ENCODE measurements around the gene PDLIM3. TPM values are rescaled to one million over a fixed set of nuclear protein-coding genes. Genes with fewer than 3 reads are reported as not detected.
A peak's percentile ranks its signal among the peaks of the same experiment; 100 is the strongest.

PDLIM3 gene
- total RNA-seq, 1 experiment from 2014 or later, result 79.0 TPM

- in situ Hi-C loops (cut with HindIII; ENCODE audit: low pct_unique_long_range_greater_than_20kb, low sequenced_read_pairs), result no loop called here
- DNase-seq (ENCODE audit: low read depth, low spot score), result no peak
Measured at GRCh38 chr4:185504098-185505047, 30.9 kb downstream of the PDLIM3 start.

- in situ Hi-C loops (cut with HindIII; ENCODE audit: low pct_unique_long_range_greater_than_20kb, low sequenced_read_pairs), result no loop called here
- DNase-seq (ENCODE audit: low read depth, low spot score), result no peak
Measured at GRCh38 chr4:185502386-185502785, 32.9 kb downstream of the PDLIM3 start.

- in situ Hi-C loops (cut with HindIII; ENCODE audit: low pct_unique_long_range_greater_than_20kb, low sequenced_read_pairs), result no loop called here
- DNase-seq (ENCODE audit: low read depth, low spot score), result no peak
Measured at GRCh38 chr4:185500576-185500975, 34.7 kb downstream of the PDLIM3 start.

- DNase-seq (ENCODE audit: low read depth, low spot score), result no peak
- in situ Hi-C loops (cut with HindIII; ENCODE audit: low pct_unique_long_range_greater_than_20kb, low sequenced_read_pairs), result no loop called here
Measured at GRCh38 chr4:185500035-185500434, 35.3 kb downstream of the PDLIM3 start.

- DNase-seq (ENCODE audit: low read depth, low spot score), result no peak
- in situ Hi-C loops (cut with HindIII; ENCODE audit: low pct_unique_long_range_greater_than_20kb, low sequenced_read_pairs), result no loop called here
Measured at GRCh38 chr4:185488650-185489049, 46.7 kb downstream of the PDLIM3 start.

- in situ Hi-C loops (cut with HindIII; ENCODE audit: low pct_unique_long_range_greater_than_20kb, low sequenced_read_pairs), result no loop called here
- no peak for DNase-seq (ENCODE audit: low read depth, low spot score)
Measured at GRCh38 chr4:185481401-185481800, 53.9 kb downstream of the PDLIM3 start.

- no peak for DNase-seq (ENCODE audit: low read depth, low spot score)
- in situ Hi-C loops (cut with HindIII; ENCODE audit: low pct_unique_long_range_greater_than_20kb, low sequenced_read_pairs), result no loop called here
Measured at GRCh38 chr4:185480016-185480732, 55.1 kb downstream of the PDLIM3 start.

GRCh38 chr4:185479507-185479971 is 55.8 kb downstream of the PDLIM3 start:
- in situ Hi-C loops (cut with HindIII; ENCODE audit: low pct_unique_long_range_greater_than_20kb, low sequenced_read_pairs), result no loop called here
- DNase-seq (ENCODE audit: low read depth, low spot score), result no peak

GRCh38 chr4:185473247-185473646 is 62.1 kb downstream of the PDLIM3 start:
- no peak for DNase-seq (ENCODE audit: low read depth, low spot score)
- in situ Hi-C loops (cut with HindIII; ENCODE audit: low pct_unique_long_range_greater_than_20kb, low sequenced_read_pairs), result no loop called here

- DNase-seq (ENCODE audit: low read depth, low spot score), result no peak
- in situ Hi-C loops (cut with HindIII; ENCODE audit: low pct_unique_long_range_greater_than_20kb, low sequenced_read_pairs), result no loop called here
Measured at GRCh38 chr4:185472103-185472542, 63.2 kb downstream of the PDLIM3 start.

DNA sequence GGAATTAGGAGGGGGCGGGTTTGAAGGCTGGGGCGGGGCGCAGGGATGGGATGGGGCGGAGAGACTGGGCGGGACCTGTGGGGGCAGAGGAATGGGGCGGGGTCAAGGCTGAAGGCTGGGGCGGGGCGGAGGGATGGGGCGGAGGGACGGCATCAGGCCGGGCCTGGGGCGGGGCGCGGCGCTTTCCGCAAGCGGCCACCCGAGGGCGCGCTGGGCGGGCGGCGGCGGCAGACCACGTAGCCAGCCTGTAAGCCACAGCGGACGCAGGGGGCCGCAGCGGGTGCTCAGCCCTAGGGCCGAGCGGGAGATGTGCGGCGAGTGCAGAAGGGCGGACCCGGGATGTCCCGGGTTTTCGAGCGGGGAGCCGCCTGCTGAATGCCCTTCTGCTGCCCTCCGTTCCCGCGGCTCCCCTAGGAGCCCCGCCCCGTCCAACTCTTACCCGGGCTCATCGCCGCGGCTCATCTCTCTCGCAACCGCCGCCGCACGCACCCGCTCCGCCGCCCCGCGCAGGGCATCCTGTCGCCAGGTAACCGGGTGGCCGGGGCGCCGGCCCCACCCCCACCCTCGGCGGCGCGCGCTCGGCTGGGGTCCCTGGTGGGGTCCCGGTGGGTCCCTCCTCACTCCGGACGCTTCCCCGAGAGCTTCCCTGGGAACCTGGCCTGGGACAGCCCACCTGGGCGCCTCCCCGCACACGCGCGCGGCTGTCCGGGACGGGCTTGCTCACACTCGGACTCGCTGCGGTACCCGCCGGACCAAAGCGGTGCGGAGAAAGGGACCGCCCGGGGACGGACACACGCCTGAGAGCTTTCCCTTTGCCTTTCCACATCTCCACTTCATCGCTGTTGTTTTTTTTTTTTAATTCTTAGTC is 63.8 kb downstream of the PDLIM3 start, which contains the start of gene CCDC110:
Gene CCDC110, minus strand, starts transcription at position 499 of the 868 bp plus-strand sequence. Its CDS starts 50 bp downstream, at position 449.
- in situ Hi-C loops (cut with HindIII; ENCODE audit: low pct_unique_long_range_greater_than_20kb, low sequenced_read_pairs), result no loop called here
- peak; percentile 90 for DNase-seq (ENCODE audit: low read depth, low spot score)

DNA sequence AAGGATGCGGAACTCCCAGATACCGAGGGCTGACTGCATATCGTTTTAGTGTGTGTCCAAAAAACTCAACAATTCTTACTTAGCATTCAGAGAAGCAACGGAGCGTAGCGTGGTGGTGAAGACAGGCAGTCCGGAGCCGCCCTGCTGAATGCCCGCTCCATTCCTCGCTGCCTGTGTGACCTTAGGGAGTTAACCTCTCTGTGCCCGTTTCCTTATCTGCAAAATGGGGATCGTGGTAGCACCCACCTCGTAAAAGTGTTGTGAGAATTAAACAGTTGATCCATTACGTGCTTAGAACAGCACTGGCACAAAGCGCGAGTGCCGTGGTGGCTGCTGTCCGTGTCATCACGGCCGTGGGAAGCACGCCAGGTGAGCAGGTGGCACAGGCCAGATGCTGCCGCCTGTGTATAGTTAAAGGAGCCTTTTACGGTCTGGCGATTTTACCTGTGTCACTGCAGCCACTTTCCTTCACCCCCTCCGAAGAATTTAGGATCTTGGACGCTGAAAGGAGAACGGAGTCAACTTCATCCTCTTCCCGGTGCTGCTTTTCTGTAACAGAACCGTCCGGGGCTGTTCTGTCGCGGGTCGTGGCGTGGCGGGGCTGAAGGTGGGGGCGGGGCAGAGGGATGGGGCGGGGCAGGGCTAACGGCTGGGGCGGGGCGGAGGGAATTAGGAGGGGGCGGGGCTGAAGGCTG is 64.7 kb downstream of the PDLIM3 start:
- in situ Hi-C loops (cut with HindIII; ENCODE audit: low pct_unique_long_range_greater_than_20kb, low sequenced_read_pairs), result no loop called here
- DNase-seq (ENCODE audit: low read depth, low spot score), result no peak

DNA sequence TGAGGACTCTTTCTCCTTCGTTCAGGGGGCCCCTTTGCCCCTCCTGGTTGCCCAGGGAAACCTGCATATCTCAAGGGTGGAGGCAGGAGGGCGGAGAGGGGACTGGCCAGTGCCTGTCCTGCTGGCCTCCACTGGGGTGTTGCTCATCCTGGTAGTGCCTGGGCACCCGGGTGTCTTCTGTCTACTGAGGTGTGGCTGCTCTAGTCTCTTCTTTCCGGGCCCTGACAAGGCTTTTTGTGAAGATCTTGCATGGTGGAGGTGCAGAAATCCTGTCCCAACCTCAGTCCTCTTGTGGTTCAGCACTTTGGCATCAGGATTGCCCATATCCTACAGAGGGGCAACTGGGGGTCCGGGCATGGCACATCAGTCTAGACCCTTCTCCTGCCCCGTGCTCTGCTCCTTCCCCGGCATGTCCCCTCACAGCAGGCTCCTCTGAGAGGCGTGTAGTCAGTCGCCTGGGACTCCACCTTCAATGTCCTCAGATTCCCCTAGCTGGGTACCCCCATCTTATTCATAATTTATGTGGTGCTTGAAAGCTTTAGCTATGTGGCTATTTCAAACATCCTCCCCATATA is 65.6 kb downstream of the PDLIM3 start:
- in situ Hi-C loops (cut with HindIII; ENCODE audit: low pct_unique_long_range_greater_than_20kb, low sequenced_read_pairs), result no loop called here
- DNase-seq (ENCODE audit: low read depth, low spot score), result no peak

DNA sequence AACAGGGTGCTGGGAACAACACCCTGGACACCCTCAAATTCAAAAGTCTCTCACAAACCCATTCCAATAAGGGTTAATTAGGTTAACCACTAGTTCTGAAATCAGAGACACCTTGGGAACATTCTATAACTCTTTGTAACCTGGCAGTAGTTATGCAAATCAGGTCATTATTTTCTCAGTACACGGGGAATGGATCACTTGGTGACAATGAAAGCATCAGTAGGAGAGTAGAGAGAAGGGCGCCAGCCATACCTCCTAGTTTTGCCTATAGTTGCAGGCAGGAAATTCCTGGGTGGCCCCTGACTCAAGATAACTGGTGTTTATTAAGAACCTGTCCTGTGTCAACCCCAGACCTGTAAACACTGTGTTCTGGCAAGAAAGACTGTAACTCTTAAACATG is 66.3 kb downstream of the PDLIM3 start:
- no peak for DNase-seq (ENCODE audit: low read depth, low spot score)
- in situ Hi-C loops (cut with HindIII; ENCODE audit: low pct_unique_long_range_greater_than_20kb, low sequenced_read_pairs), result no loop called here

GRCh38 chr4:185467991-185468390 is 67.3 kb downstream of the PDLIM3 start:
- no peak for DNase-seq (ENCODE audit: low read depth, low spot score)
- in situ Hi-C loops (cut with HindIII; ENCODE audit: low pct_unique_long_range_greater_than_20kb, low sequenced_read_pairs), result no loop called here

- in situ Hi-C loops (cut with HindIII; ENCODE audit: low pct_unique_long_range_greater_than_20kb, low sequenced_read_pairs), result no loop called here
- no peak for DNase-seq (ENCODE audit: low read depth, low spot score)
Measured at GRCh38 chr4:185467101-185467500, 68.2 kb downstream of the PDLIM3 start.

DNA sequence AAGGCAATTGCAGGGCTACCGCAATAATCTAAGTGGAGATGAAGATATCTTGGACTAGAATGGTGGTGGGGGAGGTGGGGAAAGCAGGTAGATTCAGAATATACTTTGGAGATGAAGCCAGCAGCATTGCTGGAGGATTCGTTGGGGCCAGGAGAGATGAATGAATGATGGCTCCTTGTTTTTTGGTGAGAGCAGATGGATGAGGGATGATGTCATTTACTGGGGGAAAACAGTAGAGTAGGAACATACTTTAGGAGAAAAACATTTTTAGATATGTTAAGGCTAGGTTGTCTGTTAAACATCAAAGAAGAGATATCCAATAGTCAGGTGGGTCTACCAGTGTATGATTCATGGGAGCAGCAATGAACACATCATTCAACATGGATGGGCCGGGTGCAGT is 69.6 kb downstream of the PDLIM3 start:
- in situ Hi-C loops (cut with HindIII; ENCODE audit: low pct_unique_long_range_greater_than_20kb, low sequenced_read_pairs), result no loop called here
- no peak for DNase-seq (ENCODE audit: low read depth, low spot score)
